Measurements from ENCODE around the gene LCN10.
"Not testable (repeated sequence)": the region's sequence is repeated elsewhere in the genome, so short reads cannot be mapped to it uniquely, and the experiment has no call there.

LCN10 gene

DNA sequence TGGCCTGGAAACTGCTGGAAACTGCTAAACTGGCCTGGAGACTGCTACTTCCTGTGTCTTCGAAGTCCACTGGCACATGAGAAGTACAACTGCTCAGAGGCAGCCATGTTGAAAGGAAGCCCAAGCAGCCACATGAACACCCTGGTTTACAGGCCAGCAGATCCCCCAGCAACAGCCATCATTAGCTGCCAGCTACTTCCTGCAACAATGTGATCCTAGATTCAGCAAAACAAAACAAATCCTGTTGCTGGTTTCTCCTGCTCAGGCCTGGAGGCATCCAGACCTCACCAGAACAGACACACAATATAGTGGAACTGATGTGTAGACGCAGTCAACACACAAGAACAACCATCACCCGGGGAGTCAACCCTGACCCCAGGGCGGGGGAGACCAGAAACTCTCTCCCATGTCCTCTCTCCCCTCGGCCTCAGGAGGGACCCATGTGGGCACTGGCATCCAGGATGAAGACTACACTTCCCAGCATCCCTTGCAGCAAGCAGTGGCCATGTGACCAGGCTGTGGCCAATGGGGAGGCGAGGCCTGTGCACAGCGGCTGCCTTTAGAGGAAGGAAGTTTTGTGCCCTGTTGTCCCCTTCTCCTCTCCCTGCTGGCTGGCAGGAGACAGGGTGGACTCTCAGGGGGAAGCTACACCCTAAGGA is 30.8 kb upstream of the LCN10 start:
- in situ Hi-C loops (cut with MboI; ENCODE audit: low sequenced_read_pairs), result no loop called here

DNA sequence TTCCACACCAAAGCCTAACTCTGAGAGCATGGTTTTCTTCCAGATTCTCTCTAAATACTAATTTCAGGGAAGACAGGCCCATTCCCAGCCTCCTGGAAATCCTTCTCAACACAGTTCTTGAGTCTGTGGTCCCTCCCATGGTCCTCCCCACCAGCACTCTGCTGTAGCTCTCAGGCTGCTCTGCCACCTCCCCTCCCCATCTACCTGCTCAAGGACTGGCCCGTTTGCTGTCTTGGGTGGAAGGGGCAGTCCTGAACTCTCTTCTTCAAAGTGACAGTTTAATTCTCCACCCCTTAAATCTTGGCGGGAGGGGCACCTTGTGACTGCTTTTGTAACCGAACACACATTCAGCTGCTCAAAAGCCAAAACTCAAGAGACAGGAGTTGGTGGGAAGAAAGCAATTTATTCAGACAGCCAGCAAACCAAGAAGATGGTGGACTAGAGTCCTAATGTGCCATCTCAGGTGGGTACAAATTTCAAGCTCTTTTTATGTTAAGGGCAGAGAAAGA is 29.2 kb upstream of the LCN10 start:
- in situ Hi-C loops (cut with MboI; ENCODE audit: low sequenced_read_pairs), result no loop called here

DNA sequence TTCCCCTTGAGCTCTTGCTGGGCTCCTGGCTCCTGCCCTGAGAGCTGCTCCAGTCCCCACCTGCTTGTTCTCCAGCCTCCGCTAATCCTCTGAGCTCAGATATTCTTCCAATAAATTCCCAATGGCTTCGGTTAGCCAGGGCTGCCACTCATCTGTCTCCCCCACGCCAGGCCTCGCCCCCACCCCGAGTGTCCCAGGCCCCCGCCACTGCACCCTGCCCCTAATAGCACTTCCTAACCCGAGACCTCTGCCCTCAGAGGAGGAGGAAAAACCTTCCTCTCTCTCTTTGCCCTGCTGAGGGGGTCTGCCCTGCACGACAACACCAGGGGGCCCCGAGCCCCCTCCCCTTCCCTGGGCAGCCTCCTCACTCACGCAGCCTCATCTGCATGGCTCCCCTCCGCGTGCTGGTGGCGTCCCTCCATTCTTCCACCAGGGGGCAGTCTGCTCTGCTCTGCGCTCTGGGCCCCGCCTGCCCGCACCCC is 27.0 kb upstream of the LCN10 start:
- in situ Hi-C loops (cut with MboI; ENCODE audit: low sequenced_read_pairs), result no loop called here

DNA sequence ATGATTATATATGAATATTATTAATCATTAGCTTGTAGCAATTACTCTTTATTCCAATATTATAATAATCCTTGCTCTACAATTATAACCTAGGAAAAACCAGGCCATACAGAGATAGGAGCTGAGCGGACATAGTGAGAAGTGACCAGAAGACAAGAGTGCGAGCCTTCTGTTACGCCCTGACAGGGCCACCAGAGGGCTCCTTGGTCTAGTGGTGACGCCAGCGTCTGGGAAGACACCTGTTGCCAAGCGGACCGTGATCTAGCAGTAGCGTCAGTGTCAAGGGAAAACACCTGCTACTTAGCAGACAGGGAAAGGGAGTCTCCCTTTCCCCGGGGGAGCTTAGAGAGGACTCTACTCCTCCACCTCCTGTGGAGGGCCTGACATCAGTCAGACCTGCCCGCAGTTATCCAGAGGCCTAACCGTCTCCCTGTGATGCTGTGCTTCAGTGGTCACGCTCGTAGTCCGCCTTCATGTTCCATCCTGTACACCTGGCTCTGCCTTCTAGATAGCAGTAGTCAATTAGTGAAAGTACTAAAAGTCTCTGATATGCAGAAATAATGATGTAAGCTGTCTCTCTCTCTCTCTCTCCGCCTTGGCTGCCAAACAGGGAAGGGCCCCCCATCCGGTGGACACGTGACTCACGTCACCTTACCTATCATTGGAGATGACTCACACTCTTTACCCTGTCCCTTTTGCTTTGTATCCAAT is 23.8 kb upstream of the LCN10 start:
- in situ Hi-C loops (cut with MboI; ENCODE audit: low sequenced_read_pairs), result not testable (repeated sequence)

DNA sequence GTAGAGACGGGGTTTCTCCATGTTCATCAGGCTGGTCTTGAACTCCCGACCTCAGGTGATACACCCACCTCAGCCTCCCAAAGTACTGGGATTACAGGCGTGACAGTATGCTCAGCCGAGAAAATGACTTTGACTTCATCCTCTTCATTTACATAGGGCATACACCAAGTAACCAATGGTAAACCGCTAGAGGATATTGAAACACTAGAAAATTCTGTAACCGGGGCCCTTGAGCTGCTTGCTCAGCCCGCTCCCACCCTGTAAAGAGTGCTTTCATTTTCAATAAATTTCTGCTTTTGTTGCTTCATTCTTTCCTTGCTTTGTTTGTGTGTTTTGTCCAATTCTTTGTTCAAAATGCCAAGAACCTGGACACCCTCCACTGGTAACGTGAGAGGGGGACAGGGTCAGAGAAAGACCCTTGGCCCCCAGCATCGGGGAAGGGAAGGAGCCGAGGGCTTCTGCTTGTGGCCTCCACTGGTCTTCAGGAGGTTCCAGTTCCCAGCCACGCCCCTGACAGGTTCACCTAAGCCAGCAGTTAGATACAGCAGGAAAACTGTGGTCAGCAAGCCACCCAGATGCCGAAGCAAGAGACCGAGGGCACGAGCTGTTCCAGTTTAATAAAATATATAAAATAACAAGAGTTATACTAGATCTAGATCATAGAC is 23.1 kb upstream of the LCN10 start:
- in situ Hi-C loops (cut with MboI; ENCODE audit: low sequenced_read_pairs), result not testable (repeated sequence)

DNA sequence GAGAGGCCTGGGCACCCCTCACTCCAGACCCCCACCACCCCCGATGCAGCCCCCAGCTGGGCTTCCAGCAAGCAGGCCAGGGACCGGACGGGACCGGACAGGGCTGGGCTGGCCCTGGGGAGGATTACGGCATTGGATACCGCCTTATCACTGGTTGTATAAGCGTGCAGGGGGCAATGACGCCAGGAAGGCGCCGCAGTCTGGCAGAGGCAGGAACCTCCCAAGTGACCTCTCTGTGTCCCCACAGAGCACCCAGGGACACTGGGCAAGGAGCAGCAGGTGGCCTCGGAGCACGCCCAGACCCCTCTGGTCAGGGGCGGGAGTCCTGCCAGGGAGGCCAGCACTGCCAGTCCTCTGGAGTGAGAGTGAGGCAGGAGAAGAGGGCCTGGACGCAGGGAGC is 22.3 kb upstream of the LCN10 start:
- in situ Hi-C loops (cut with MboI; ENCODE audit: low sequenced_read_pairs), result no loop called here

DNA sequence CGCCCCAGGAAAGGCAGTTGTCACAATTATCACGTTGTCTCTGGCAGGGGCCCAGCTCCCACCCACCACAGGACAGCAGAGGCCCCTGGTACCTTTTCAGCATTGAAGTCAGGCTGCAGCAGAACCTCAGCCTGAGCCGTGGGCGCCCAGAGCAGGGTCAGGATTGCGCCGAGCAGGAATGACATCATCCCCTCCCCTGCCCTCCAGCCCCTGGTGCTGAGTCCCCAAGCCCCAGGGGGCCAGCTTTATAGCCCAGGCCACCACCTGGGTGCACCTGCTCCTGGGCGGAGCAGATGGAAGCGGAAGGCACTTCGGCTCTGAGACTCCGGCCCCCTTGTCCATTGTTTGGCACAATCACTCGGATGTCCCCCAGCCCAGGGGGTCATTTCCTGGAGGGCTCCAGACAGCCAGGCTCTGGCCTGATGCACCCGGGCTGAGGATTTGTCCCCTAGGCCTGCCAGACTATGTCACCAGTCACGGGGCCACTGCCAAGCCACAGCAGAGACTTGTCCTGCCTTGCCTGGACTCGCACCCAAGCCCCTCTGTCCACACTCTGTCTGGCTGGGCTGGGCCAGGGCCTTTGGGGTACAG is 21.7 kb upstream of the LCN10 start, which contains the start of gene LCN15:
Gene LCN15, minus strand, starts transcription at position 218 of the 591 bp plus-strand sequence. Its CDS starts 30 bp downstream, at position 188.
- in situ Hi-C loops (cut with MboI; ENCODE audit: low sequenced_read_pairs), result no loop called here

DNA sequence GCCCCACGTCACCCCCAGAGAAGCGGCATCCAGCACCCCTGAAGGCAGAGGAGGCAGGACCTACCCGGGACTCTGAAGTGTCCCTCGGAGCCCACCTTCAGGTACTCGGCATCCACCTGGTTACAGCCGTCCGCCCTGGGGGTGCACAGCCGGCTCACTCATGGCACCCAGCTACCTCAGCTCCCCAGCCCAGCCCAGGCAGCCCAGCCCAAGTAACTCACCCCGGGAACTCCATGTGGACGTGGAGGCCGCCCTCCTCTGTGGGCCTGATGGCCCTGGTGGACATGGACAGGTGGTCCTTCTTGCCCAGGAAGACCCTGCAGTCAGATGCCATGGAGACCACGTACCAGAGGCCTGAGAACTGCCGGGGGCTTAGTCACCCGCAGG is 20.9 kb upstream of the LCN10 start:
- in situ Hi-C loops (cut with MboI; ENCODE audit: low sequenced_read_pairs), result no loop called here

DNA sequence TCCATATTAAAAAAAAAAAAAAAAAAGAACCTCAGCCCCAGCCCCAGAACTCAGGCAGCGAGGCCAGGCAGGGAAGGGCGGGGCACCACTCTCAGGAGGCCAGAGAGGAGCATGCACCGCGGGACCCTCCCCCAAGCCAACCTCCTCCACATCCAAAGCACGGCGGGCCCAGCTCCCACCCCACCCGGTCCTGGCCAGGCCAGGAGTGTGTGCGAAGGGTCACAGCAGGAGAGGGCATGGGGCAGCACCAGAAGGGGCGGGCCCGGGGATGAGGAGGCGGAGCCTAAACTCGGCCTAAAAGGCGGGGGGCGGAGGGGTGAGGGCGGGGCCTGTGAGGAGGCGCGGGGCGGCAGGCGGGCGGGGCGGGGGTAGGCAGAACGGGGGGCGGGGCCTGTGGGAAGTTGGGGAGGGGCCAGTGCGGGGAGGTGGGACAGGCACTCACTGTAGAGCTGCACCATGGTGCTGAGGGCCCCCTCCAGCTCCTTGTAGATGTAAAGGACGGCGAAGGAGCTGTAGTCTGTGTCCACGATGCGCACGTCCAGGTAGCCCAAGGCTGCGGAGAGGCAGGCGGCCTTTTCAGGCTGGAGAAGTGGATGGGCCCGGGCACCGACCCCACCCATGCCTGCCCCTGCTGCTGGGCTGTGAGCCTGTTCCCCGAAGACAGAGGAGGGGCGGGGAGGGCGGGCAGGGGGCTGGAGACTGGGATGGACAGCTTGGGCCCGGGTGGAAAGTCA is 20.3 kb upstream of the LCN10 start:
- in situ Hi-C loops (cut with MboI; ENCODE audit: low sequenced_read_pairs), result no loop called here

DNA sequence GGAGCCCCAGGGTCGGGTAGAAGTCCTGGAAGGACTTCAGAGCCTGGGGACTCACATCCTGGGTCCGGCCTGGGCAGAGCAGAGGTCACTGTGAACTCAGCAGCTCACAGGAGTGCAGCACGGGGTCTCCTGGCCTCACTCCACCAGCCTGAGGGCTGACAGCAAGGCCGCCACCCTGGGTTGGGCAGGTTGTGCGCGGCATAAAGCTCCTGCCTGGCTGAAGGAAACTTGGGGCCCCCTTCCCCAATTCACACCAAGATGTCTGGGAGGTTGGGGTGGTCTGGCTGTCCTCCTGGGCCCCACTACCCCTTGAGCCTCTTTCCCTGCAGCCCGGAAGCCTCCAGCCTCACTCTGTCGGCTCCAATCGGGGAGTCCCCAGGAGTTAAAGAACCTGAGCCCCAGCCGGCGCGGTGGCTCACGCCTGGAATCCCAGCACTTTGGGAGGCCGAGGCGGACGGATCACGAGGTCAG is 19.5 kb upstream of the LCN10 start:
- in situ Hi-C loops (cut with MboI; ENCODE audit: low sequenced_read_pairs), result no loop called here

DNA sequence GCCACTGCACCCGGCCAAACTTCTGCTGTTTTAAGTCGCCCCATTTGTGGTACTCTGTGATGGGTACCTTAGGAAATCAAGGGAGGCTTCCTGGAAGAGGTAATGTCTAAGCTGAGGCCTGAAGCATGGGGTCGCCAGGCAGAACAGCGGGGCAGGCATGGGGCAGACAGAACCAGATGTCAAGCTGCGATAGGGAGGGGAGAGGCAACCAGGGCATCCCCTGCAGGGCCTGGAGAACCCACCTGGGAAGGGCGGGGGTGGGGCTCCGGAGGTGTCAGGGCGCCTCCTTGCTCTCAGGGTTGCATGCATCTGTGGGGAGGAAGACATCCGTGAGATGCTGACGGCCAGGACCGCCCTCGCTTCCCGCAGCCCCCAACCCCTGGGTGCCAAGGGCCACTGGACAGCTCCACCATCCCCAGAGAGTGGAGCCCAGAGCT is 18.8 kb upstream of the LCN10 start:
- in situ Hi-C loops (cut with MboI; ENCODE audit: low sequenced_read_pairs), result no loop called here

DNA sequence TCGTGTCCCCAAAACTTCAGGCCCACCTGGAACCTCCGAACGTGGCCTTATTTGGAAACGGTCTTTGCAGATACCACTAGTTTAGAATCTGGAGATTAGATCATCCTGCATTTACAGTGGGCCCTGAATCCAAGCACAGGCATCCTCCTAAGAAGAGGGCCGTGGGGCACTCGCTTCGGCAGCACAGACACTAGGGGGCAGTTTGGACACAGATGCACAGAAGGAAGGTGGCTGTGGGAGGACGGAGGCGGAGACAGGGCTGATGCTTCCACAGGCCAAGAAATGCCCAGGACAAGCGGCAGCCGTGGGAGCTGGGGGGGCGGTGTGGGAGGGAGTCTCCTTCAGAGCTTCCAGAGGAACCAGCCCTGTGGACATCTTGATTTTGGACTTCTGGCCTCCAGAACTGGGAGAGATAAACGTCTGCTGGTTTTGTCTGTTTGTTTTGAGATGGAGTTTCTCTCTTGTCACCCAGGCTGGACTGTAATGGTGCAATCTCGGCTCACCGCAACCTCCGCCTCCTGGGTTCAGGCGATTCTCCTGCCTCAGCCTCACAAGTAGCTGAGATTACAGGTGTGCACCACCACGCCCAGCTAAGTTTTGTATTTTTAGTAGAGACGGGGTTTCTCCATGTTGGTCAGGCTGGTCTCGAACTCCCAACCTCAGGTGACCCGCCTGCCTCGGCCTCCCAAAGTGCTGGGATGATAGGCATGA is 18.2 kb upstream of the LCN10 start:
- in situ Hi-C loops (cut with MboI; ENCODE audit: low sequenced_read_pairs), result not testable (repeated sequence)

DNA sequence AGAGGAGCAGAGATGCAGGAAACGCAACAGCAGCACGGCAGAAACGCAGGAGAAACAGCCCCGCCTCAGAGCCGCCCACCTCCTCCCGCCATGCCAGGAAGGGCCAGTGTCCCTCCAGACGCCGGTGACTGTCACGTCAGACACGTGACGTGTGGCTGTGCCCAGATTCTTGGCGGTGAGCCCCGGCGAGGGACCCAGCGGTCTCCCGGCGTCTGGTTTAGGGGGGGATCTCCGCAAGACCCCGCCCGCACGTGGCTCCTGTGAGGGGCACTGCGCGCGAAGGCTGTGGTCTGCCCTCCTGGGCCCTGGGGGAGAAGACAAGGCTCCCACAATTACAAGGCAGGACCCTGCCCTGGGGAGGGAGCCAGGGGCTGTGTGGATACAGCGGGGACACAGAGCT is 17.7 kb upstream of the LCN10 start:
- in situ Hi-C loops (cut with MboI; ENCODE audit: low sequenced_read_pairs), result no loop called here

DNA sequence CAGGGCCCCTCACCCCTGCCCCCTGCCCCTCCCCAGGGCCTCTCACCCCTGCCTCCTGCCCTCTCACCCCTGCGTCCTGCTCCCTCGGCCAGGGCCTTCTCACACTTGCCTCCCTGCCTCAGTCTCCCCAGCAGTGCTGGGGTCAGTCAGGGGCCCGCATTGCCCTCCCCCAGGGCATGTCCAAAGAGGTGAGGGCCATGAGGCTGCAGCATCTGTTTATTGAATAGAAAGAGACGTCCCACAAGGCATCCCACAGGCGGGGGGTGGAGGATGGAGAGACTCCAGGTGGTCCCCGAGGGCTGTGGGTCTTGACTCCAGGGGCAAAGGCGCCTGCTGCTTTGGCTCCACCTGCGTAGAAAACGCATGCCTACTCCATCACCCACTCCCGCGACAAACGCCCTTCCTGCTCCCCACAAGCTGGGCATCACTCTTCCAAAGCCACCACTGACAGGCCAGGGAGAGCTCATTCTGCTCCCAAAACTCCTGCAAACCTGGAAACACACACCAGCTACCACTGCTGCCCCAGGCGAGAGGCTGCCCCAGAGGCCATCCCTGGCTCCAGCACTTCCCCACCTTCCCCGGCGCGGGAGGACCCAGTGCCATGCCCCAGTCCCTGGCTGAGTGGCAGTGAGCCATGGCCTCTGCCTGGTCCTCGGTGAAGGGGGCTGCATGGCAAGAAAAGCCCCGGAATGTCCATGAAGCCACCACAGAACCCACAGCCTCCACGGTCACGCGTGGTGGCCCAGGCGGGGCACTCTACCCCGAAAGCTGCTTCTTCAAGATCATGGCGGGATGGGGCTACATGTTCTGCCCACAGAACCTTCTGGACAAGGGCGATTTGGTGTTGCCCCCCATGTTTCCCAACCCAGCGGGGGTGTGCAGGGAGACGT is 16.9 kb upstream of the LCN10 start:
- in situ Hi-C loops (cut with MboI; ENCODE audit: low sequenced_read_pairs), result no loop called here

DNA sequence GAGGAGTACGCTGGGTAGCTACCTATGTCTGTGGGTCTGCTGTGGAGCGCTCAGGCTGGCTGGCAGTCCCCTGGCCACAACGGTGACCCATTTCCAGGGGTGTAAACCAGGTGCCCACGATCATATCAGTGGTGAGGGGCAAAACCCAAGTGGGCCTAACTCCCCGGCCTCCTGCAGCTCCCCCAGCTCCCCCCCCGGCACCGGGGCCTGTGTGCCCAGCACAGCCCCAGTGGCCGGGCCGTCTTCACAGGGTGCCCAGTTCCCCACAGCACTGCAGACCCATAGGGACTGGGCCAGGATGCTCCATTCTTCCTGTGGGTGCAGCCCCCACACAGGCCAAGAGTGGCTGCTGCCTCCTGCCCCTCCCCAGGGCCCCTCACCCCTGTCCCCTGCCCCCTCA is 16.3 kb upstream of the LCN10 start:
- in situ Hi-C loops (cut with MboI; ENCODE audit: low sequenced_read_pairs), result no loop called here

DNA sequence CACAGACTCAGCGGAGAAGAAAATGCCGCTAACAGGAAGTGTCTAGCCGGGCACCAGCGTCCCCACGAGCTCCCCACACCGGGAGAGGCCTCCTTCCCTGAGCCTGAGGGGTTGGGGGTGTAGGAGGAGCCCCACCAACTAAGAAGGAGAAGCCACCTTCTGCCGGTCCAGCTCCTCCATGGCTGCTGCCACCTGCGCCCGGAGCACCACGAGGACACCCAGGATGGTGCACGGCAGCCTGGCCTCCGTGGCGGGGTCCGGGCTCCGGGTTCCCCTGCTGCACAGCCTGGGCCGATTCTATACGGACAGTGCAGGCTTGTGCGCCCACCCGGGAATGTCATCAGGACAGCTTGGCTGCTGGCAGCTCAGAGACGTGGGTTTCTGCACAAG is 15.0 kb upstream of the LCN10 start:
- in situ Hi-C loops (cut with MboI; ENCODE audit: low sequenced_read_pairs), result no loop called here

DNA sequence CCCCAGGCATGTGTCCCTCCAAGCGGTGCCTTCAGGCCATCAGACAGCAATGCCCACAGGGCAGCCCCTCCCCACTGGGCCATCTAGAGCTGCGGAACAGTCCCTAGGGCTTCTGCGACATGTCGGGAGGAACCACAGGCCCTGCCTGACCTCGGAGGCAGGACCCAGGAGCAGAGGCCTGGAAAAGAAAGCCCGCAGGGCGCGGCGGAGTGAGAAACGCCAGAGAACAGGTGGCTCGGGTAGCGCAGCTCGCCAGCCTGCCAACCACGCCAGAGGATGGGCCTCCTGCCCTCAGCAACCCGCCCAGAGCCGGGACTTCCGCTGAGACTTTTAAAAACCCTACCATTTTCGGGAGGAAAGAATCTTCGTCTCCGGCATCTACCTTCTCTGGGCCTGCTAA is 14.6 kb upstream of the LCN10 start:
- in situ Hi-C loops (cut with MboI; ENCODE audit: low sequenced_read_pairs), result no loop called here

DNA sequence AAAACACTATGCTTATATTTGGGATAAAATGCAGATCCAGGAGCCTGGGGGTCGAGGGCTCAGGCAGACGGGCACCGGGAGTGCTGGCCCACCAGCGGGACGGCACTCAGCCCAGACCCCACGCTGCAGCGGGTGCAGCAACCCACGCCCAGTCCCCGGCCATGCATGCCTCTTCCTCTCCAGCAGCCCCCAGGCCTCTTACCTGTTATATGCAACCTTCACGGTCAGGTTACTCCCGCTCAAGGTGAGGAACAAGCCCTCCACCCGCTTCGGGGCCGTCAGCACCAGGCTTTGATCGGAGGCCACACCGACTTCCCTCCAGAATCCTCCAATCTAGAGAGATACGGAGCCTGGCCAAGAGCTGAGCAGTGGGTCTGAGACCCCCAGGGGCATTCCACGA is 14.1 kb upstream of the LCN10 start:
- in situ Hi-C loops (cut with MboI; ENCODE audit: low sequenced_read_pairs), result no loop called here

DNA sequence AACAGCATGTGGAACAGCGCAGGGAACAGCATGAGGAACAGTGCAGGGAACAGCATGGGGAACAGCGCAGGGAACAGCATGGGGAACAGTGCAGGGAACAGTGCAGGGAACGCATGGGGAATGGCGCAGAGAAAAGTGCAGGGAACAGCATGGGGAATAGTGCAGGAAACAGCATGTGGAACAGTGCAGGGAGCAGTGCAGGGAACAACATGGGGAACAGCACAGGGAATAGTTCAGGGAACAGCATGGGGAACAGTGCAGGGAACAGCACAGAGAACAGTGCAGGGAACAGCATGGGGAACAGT is 13.3 kb upstream of the LCN10 start:
- in situ Hi-C loops (cut with MboI; ENCODE audit: low sequenced_read_pairs), result no loop called here
